Glutamatergic neuron (in vitro differentiated cells): ENCODE results near the gene FAM219B. TPM values are rescaled to one million over a fixed set of nuclear protein-coding genes. Genes with fewer than 3 reads are reported as not detected.
"Not testable (repeated sequence)": the region's sequence is repeated elsewhere in the genome, so short reads cannot be mapped to it uniquely, and the experiment has no call there.

Source experiments
- DNase-seq: peaks from one replicate; pipeline ENCODE4 v3.0.0; 2022
- H3K27ac Mint-ChIP-seq: one replicate; pipeline ENCODE4 v1.8.0; 2020; ENCODE audit warnings: mild to moderate bottlenecking, mixed read lengths, inconsistent platforms; ENCODE audit not compliant: unreplicated experiment
- H3K27me3 Mint-ChIP-seq: one replicate; pipeline ENCODE4 v1.8.0; 2020; ENCODE audit warnings: mild to moderate bottlenecking, moderate library complexity, mixed read lengths, inconsistent platforms; ENCODE audit not compliant: unreplicated experiment
- H3K36me3 Mint-ChIP-seq: one replicate; pipeline ENCODE4 v1.8.0; 2020; ENCODE audit warnings: mild to moderate bottlenecking, mixed read lengths, inconsistent platforms; ENCODE audit not compliant: unreplicated experiment
- H3K4me1 Mint-ChIP-seq: one replicate; pipeline ENCODE4 v1.8.0; 2020; ENCODE audit warnings: mild to moderate bottlenecking, low read depth, mixed read lengths, inconsistent platforms; ENCODE audit not compliant: unreplicated experiment
- H3K4me3 Mint-ChIP-seq: one replicate; pipeline ENCODE4 v1.8.0; 2020; ENCODE audit warnings: mild to moderate bottlenecking, mixed read lengths, inconsistent platforms; ENCODE audit not compliant: unreplicated experiment
- H3K9me3 Mint-ChIP-seq: one replicate; pipeline ENCODE4 v1.8.0; 2020; ENCODE audit warnings: mild to moderate bottlenecking, moderate library complexity, mixed read lengths, inconsistent platforms; ENCODE audit not compliant: unreplicated experiment
- total RNA-seq: library from RNA; stranded (reverse); fragmentation: NEBNext Ultra II Directional; extraction: Animal tissue kit (Norgen Biotek cat#: 25700); gene quantifications from one replicate; pipeline ENCODE4 v1.2.1, GENCODE V29; 2021; ENCODE audit not compliant: unreplicated experiment
- TF ChIP-seq, protein P1 (sequence below): fragments of 200-600 bp; sonication (generic); IDR thresholded peaks from one replicate; pipeline ENCODE4 v1.5.0; 2021; ENCODE audit not compliant: partially characterized antibody, unreplicated experiment

FAM219B gene
- total RNA-seq, 1 donor from 2014 or later = 171 TPM

DNA sequence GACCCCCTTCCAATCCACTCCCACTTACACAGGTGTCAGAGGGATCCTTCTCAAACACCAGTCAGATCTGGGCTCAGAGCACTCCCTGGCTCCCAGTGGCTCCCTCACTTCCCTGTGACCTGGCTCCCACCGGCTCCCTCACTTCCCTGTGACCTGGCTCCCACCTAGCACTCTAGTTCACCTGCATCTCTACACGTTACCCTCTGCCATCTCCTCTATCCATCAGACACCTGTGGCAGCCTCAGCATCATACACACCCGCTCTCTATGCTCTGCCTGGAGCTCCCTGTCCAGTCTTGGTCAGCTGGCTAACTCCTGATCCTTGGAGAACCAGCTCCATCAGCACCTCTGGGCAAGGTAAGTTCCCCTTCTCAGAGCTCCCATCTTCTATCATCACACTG is 44.4 kb upstream of the FAM219B start:
- Mint-ChIP-seq H3K27me3 (peaks cover 5% of the 10 kb centered on the region), H3K4me3 (no peak overlapping the region), H3K36me3 (no peaks in the 10 kb centered on the region), H3K4me1 (peaks cover 12% of the 10 kb centered on the region), H3K9me3 (peaks cover 1% of the 10 kb centered on the region), H3K27ac (no peak overlapping the region)
- TF ChIP-seq, protein P1, sequence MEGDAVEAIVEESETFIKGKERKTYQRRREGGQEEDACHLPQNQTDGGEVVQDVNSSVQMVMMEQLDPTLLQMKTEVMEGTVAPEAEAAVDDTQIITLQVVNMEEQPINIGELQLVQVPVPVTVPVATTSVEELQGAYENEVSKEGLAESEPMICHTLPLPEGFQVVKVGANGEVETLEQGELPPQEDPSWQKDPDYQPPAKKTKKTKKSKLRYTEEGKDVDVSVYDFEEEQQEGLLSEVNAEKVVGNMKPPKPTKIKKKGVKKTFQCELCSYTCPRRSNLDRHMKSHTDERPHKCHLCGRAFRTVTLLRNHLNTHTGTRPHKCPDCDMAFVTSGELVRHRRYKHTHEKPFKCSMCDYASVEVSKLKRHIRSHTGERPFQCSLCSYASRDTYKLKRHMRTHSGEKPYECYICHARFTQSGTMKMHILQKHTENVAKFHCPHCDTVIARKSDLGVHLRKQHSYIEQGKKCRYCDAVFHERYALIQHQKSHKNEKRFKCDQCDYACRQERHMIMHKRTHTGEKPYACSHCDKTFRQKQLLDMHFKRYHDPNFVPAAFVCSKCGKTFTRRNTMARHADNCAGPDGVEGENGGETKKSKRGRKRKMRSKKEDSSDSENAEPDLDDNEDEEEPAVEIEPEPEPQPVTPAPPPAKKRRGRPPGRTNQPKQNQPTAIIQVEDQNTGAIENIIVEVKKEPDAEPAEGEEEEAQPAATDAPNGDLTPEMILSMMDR = no peak
- no peak for DNase-seq

DNA sequence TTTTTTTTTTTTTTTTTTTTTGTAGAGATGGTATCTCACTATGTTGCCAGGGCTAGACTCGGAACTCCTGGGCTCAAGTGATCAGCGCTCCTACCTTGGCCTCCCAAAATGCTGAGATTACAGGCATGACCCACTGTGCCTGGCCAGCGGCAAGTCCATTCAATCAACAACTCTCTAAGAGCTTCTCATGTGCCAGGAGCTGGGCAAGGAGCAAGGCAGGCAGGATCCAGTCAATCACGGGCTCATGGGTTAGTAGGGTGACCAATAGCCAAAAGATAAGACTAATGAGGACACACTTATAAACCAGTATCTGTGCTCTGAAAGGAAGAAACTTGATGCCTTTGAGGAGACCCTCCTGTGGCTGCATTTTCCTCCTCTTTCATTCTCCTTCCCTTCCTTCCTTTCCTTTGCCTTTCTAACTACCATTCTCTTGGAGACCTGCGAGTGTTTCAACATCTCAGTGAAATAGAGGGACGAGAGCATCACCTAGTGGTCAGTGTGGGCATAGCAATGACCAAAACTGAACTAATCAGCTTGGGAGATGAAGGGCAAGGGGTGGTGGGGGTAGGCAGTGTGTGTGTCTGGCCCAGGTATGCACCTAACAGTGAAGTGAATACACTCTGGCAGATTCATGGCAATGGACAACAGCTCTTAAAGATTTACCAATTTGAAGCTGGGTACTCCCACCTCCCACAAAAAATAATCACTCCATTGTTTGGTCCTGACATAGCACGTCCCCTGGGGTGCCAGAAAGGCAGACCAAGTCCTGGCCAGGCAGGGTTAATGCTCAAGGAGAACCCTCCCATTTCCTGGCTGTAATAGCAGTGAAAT is 43.6 kb upstream of the FAM219B start:
- no peak overlapping the region for H3K4me3 Mint-ChIP-seq
- H3K4me1 Mint-ChIP-seq = peaks cover 10% of the 10 kb centered on the region
- no peak overlapping the region for H3K27ac Mint-ChIP-seq
- peak; percentile 86 for DNase-seq
- TF ChIP-seq, protein P1 = peak; percentile 97
- no peaks in the 10 kb centered on the region for H3K36me3 Mint-ChIP-seq
- peaks cover 1% of the 10 kb centered on the region for H3K9me3 Mint-ChIP-seq
- H3K27me3 Mint-ChIP-seq = peaks cover 3% of the 10 kb centered on the region

DNA sequence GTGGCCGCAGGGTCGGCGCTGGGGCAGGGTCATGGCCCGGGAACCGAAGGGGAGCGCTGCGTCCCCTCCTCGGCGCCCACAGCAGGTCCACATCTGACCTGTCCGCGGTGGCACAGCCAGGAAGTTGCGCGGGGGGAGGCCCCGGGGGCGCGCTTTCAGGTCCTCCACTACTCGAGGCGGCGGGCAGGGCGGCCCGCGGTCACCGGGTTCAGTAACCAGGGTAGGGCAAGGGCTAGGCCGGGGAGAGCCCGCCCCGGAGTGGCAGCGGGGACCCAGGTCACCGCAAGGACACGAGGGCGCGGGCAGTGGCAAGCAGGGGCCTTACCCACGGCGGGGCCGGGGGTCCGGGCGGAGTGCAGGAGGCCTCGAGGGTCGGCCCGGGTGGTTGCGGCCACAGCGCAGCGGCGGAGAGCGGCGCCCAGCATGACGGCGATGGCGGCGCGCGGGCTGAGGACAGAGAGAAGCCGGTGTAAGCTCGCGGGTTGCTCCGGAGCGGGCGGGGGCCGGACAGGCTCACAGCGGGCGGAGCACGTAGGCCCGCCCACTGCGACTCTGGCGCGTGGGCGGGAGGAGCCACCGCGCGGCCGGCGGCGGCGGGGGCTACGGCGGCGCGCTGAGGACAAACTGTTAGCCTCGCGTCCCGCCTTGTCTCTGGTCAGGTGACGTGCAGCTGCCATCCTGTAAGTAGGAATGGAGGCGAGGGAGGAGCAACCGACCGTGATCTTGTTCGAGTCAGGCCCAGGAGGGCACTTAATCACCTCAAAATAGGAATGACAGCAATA is 31.1 kb upstream of the FAM219B start, which contains the start of gene COX5A:
Gene COX5A (minus strand): TSS at position 484 of the 782 bp plus-strand sequence. CDS start 59 bp downstream, at position 425.
- Mint-ChIP-seq H3K9me3 (no peaks in the 10 kb centered on the region), H3K4me3 (peak within 1 kb of the TSS; percentile 89), H3K27ac (peak within 1 kb of the TSS; percentile 88), H3K4me1 (no peaks in the 10 kb centered on the region), H3K36me3 (no peaks in the 10 kb centered on the region), H3K27me3 (peaks cover 6% of the 10 kb centered on the region)
- DNase-seq = peak; percentile 91
- TF ChIP-seq, protein P1 = no peak

DNA sequence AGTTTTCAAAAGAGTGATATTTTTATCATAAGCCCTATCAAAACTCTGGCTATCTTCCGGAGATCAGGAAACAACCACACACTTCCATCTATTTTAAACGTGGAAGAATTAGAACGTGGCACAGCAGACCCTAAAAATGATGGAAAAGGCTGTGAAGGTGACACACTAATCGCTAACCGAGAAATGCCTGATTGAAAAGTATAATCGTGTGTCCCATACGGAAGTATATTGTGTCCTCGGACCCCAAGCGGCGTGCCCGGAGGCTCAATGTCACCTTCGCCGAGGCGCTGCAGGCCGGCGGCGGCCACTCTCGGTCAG is 30.6 kb upstream of the FAM219B start:
- H3K27me3 Mint-ChIP-seq = peaks cover 6% of the 10 kb centered on the region
- DNase-seq = no peak
- H3K9me3 Mint-ChIP-seq = no peaks in the 10 kb centered on the region
- no peaks in the 10 kb centered on the region for H3K36me3 Mint-ChIP-seq
- H3K4me1 Mint-ChIP-seq = no peaks in the 10 kb centered on the region
- TF ChIP-seq, protein P1 = no peak
- peak overlapping the region; percentile 77 for H3K27ac Mint-ChIP-seq
- H3K4me3 Mint-ChIP-seq = peak overlapping the region; percentile 89

DNA sequence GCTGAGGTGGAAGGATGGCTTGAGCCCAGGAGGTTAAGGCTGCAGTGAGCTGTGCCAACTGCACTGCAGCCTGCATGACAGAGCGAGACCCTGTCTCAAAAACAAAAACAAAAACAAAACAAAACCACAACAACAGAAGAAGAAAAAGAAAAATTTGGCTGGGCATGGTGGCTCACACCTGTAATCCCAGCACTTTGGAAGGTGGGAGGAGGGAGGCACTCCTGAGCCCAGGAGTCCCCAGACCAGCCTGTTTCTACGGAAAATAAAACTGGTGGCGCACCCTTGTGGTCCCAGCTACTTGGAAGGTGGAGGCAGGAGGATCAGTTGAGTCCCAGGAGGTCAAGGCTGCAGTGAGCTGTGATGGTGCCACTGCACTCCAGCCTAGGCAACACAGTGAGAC is 28.5 kb upstream of the FAM219B start:
- not testable (repeated sequence) for H3K4me1 Mint-ChIP-seq, H3K27me3 Mint-ChIP-seq, H3K9me3 Mint-ChIP-seq, H3K36me3 Mint-ChIP-seq
- DNase-seq = peak; percentile 30
- H3K4me3 Mint-ChIP-seq = peak overlapping the region; percentile 5
- H3K27ac Mint-ChIP-seq = peak overlapping the region; percentile 1
